ENCODE results near the gene NPHP4. TPM values are rescaled to one million over a fixed set of nuclear protein-coding genes. Genes with fewer than 3 reads are reported as not detected.

NPHP4 gene
- total RNA-seq, 2 donors from 2014 or later = 27.6 to 58.5 TPM

GRCh38 chr1:5840551-5841001 is 151.6 kb downstream of the NPHP4 start:
- Mint-ChIP-seq H3K36me3 (no peaks in the 10 kb centered on the region), H3K4me3 (no peak overlapping the region), H3K27me3 (peaks cover 0 to 4% of the 10 kb centered on the region in 2 donors), H3K9me3 (no peaks in the 10 kb centered on the region), H3K4me1 (ENCODE audit: low read depth in 2 of 2) (no peaks in the 10 kb centered on the region), H3K27ac (no peak overlapping the region)
- DNase-seq (ENCODE audit: low spot score) (no peak), ATAC-seq (peak in 1 of 2 donors; percentile 37)

GRCh38 chr1:5839881-5840550 is 152.2 kb downstream of the NPHP4 start:
- ATAC-seq (peak in 1 of 2 donors; percentile 30), DNase-seq (ENCODE audit: low spot score) (no peak)
- Mint-ChIP-seq H3K4me1 (ENCODE audit: low read depth in 2 of 2) (no peaks in the 10 kb centered on the region), H3K9me3 (no peaks in the 10 kb centered on the region), H3K4me3 (no peak overlapping the region), H3K27me3 (peaks cover 0 to 5% of the 10 kb centered on the region in 2 donors), H3K27ac (no peak overlapping the region), H3K36me3 (no peaks in the 10 kb centered on the region)

- ATAC-seq (no peak), DNase-seq (ENCODE audit: low spot score) (no peak)
- no peaks in the 10 kb centered on the region for H3K9me3 Mint-ChIP-seq
- H3K4me1 Mint-ChIP-seq (ENCODE audit: low read depth in 2 of 2) = no peaks in the 10 kb centered on the region
- no peak overlapping the region for H3K4me3 Mint-ChIP-seq
- H3K27me3 Mint-ChIP-seq = peaks cover 0 to 5% of the 10 kb centered on the region in 2 donors
- H3K36me3 Mint-ChIP-seq = no peaks in the 10 kb centered on the region
- no peak overlapping the region for H3K27ac Mint-ChIP-seq
These were observed 152.9 kb downstream of the NPHP4 start for GRCh38 chr1:5839161-5839880.

GRCh38 chr1:5837976-5838653 is 154.1 kb downstream of the NPHP4 start:
- no peak overlapping the region for H3K27ac Mint-ChIP-seq
- H3K36me3 Mint-ChIP-seq = no peaks in the 10 kb centered on the region
- no peaks in the 10 kb centered on the region for H3K9me3 Mint-ChIP-seq
- ATAC-seq (no peak), DNase-seq (ENCODE audit: low spot score) (no peak)
- H3K27me3 Mint-ChIP-seq = peaks cover 0 to 5% of the 10 kb centered on the region in 2 donors
- no peaks in the 10 kb centered on the region for H3K4me1 Mint-ChIP-seq (ENCODE audit: low read depth in 2 of 2)
- no peak overlapping the region for H3K4me3 Mint-ChIP-seq

GRCh38 chr1:5836776-5837440 is 155.3 kb downstream of the NPHP4 start:
- Mint-ChIP-seq H3K27ac (no peak overlapping the region), H3K36me3 (no peaks in the 10 kb centered on the region), H3K9me3 (no peaks in the 10 kb centered on the region), H3K4me1 (ENCODE audit: low read depth in 2 of 2) (no peaks in the 10 kb centered on the region), H3K4me3 (no peak overlapping the region), H3K27me3 (peaks cover 0 to 5% of the 10 kb centered on the region in 2 donors)
- no peak for DNase-seq (ENCODE audit: low spot score)
- no peak for ATAC-seq

GRCh38 chr1:5835179-5835562 is 157.1 kb downstream of the NPHP4 start:
- DNase-seq (ENCODE audit: low spot score) = no peak
- ATAC-seq = no peak
- H3K27me3 Mint-ChIP-seq = peaks cover 0 to 5% of the 10 kb centered on the region in 2 donors
- no peak overlapping the region for H3K4me3 Mint-ChIP-seq
- no peaks in the 10 kb centered on the region for H3K4me1 Mint-ChIP-seq (ENCODE audit: low read depth in 2 of 2)
- H3K36me3 Mint-ChIP-seq = no peaks in the 10 kb centered on the region
- H3K9me3 Mint-ChIP-seq = no peaks in the 10 kb centered on the region
- H3K27ac Mint-ChIP-seq = no peak overlapping the region

GRCh38 chr1:5834477-5835178 is 157.6 kb downstream of the NPHP4 start:
- H3K36me3 Mint-ChIP-seq = no peaks in the 10 kb centered on the region
- peaks cover 0 to 2% of the 10 kb centered on the region in 2 donors for H3K4me1 Mint-ChIP-seq (ENCODE audit: low read depth in 2 of 2)
- DNase-seq (ENCODE audit: low spot score) (no peak), ATAC-seq (no peak)
- no peak overlapping the region for H3K4me3 Mint-ChIP-seq
- H3K27ac Mint-ChIP-seq = no peak overlapping the region
- H3K27me3 Mint-ChIP-seq = peaks cover 0 to 5% of the 10 kb centered on the region in 2 donors
- H3K9me3 Mint-ChIP-seq = peaks cover 1% of the 10 kb centered on the region

GRCh38 chr1:5833911-5834310 is 158.3 kb downstream of the NPHP4 start:
- H3K27me3 Mint-ChIP-seq = peaks cover 0 to 5% of the 10 kb centered on the region in 2 donors
- DNase-seq (ENCODE audit: low spot score) = no peak
- H3K4me1 Mint-ChIP-seq (ENCODE audit: low read depth in 2 of 2) = peaks cover 0 to 8% of the 10 kb centered on the region in 2 donors
- no peaks in the 10 kb centered on the region for H3K36me3 Mint-ChIP-seq
- no peak overlapping the region for H3K4me3 Mint-ChIP-seq
- H3K27ac Mint-ChIP-seq = no peak overlapping the region
- no peak for ATAC-seq
- peaks cover 5% of the 10 kb centered on the region for H3K9me3 Mint-ChIP-seq

GRCh38 chr1:5832916-5833895 is 159.0 kb downstream of the NPHP4 start:
- no peak overlapping the region for H3K4me3 Mint-ChIP-seq
- H3K4me1 Mint-ChIP-seq (ENCODE audit: low read depth in 2 of 2) = peaks cover 0 to 8% of the 10 kb centered on the region in 2 donors
- no peaks in the 10 kb centered on the region for H3K36me3 Mint-ChIP-seq
- H3K9me3 Mint-ChIP-seq = peaks cover 5% of the 10 kb centered on the region
- no peak for DNase-seq (ENCODE audit: low spot score)
- no peak for ATAC-seq
- peaks cover 0 to 5% of the 10 kb centered on the region in 2 donors for H3K27me3 Mint-ChIP-seq
- no peak overlapping the region for H3K27ac Mint-ChIP-seq

GRCh38 chr1:5831600-5832335 is 160.5 kb downstream of the NPHP4 start:
- Mint-ChIP-seq H3K27ac (no peak overlapping the region), H3K9me3 (peaks cover 5% of the 10 kb centered on the region), H3K4me3 (no peak overlapping the region), H3K4me1 (ENCODE audit: low read depth in 2 of 2) (peaks cover 0 to 8% of the 10 kb centered on the region in 2 donors), H3K27me3 (peaks cover 0 to 5% of the 10 kb centered on the region in 2 donors), H3K36me3 (no peaks in the 10 kb centered on the region)
- no peak for DNase-seq (ENCODE audit: low spot score)
- no peak for ATAC-seq

- ATAC-seq (no peak), DNase-seq (ENCODE audit: low spot score) (no peak)
- Mint-ChIP-seq H3K27me3 (peaks cover 6 to 7% of the 10 kb centered on the region in 2 donors), H3K9me3 (peaks cover 5% of the 10 kb centered on the region), H3K27ac (no peak overlapping the region), H3K4me1 (ENCODE audit: low read depth in 2 of 2) (peaks cover 0 to 8% of the 10 kb centered on the region in 2 donors), H3K4me3 (no peak overlapping the region), H3K36me3 (no peaks in the 10 kb centered on the region)
These were observed 161.2 kb downstream of the NPHP4 start for GRCh38 chr1:5830771-5831599.
